Esophagus squamous epithelium (tissue), 5 donors: Measurements from ENCODE around the gene RPUSD4. TPM values are rescaled to one million over a fixed set of nuclear protein-coding genes. Genes with fewer than 3 reads are reported as not detected.

Experiments used
- DNase-seq: peaks from one replicate; lab custom pipeline; 2025; lab: John Stamatoyannopoulos, UW
- H3K27ac ChIP-seq, 4 donors: fragments of 200-600 bp; sonication (generic); one replicate each; pipeline ENCODE4 v1.5.1; 2016 to 2019; ENCODE audit warnings: mild to moderate bottlenecking in 1 of 4
- H3K27me3 ChIP-seq, 4 donors: fragments of 200-600 bp; sonication (generic); 1 replicate in 3 of 4; 2 replicates in 1 of 4; pipeline versions ENCODE4 v1.5.1 to v1.6.0; 2017 to 2021; ENCODE audit warnings: antibody characterized with exemption in 1 of 4
- H3K36me3 ChIP-seq, 3 donors: fragments of 200-600 bp; sonication (generic); one replicate each; pipeline ENCODE4 v1.5.1; 2016 to 2019
- H3K4me1 ChIP-seq, 3 donors: fragments of 200-600 bp; sonication (generic); one replicate each; pipeline ENCODE4 v1.5.1; 2017 to 2019
- H3K4me3 ChIP-seq, 4 donors: fragments of 200-600 bp; sonication (generic); 1 replicate in 3 of 4; 2 replicates in 1 of 4; pipeline ENCODE4 v1.5.1; 2016 to 2019; ENCODE audit warnings: mild to moderate bottlenecking in 2 of 4, moderate library complexity in 1 of 4
- H3K9me3 ChIP-seq, 3 donors: fragments of 200-600 bp; sonication (generic); one replicate each; pipeline ENCODE4 v1.5.1; 2016 to 2019
- CTCF ChIP-seq, 6 experiments: fragments of 450-650 bp in 4 of 6; fragments of 200-600 bp in 2 of 6; sonication (generic) in 2 of 6; IDR thresholded peaks; one replicate each; pipeline ENCODE4 v1.5.1; 2016 to 2019; ENCODE audit warnings: antibody characterized with exemption in 6 of 6, mild to moderate bottlenecking in 4 of 6, moderate library complexity in 4 of 6
- POLR2A ChIP-seq, 4 donors: fragments of 450-650 bp; IDR thresholded peaks; one replicate each; pipeline ENCODE4 v1.6.1; 2017; ENCODE audit warnings: antibody characterized with exemption in 4 of 4, mild to moderate bottlenecking in 4 of 4, moderate library complexity in 3 of 4
- WGBS, 2 donors: methylation state at CpG; one replicate each; pipeline ENCODE4 v1.1.5; 2018; 5-methylcytosine and 5-hydroxymethylcytosine counted together
- intact Hi-C: fragments of 100-400 bp; cut with DNase I; formaldehyde crosslinking; loops from one replicate; pipeline ENCODE4 v1.15.0; 2022
- total RNA-seq, 4 donors: library from RNA; depleted of rRNA; stranded (reverse); fragments of >200 nt; gene quantifications; one replicate each; pipeline ENCODE4 v1.1.0, GENCODE V29; 2016
- donor health status: DM: yes; HTN: yes; CAD: no.

RPUSD4 gene
- total RNA-seq, 4 donors from 2014 or later, result 11.7 to 28.6 (median 18.4) TPM

- Histone ChIP-seq H3K9me3 (no peaks in the 10 kb centered on the region), H3K27me3 (peaks cover 0 to 4% (median 0%) of the 10 kb centered on the region in 4 donors), H3K36me3 (no peaks in the 10 kb centered on the region), H3K4me3 (no peak overlapping the region), H3K4me1 (peaks cover 1 to 15% (median 5%) of the 10 kb centered on the region in 3 donors), H3K27ac (no peak overlapping the region)
- WGBS, 2 donors, result 40 to 63% methylated on average over 2 of the region's 2 CpGs
- intact Hi-C loops, result no loop called here
- DNase-seq, result no peak
- TF ChIP-seq POLR2A (IDR thresholded peaks at IDR 0.05) (no peak), CTCF (IDR thresholded peaks at IDR 0.05) (no peak)
Observed at GRCh38 chr11:126167488-126167887, 44.0 kb downstream of the RPUSD4 start.

GRCh38 chr11:126166413-126166812 lies 45.0 kb downstream of the RPUSD4 start:
- intact Hi-C loops, result no loop called here
- H3K27ac ChIP-seq, result no peak overlapping the region

GRCh38 chr11:126165757-126166156 lies 45.7 kb downstream of the RPUSD4 start:
- WGBS, 2 donors, result 70 to 87% methylated on average over 2 to 7 of the region's 10 CpGs
- Histone ChIP-seq H3K27me3 (peaks cover 0 to 5% (median 0%) of the 10 kb centered on the region in 4 donors), H3K36me3 (no peaks in the 10 kb centered on the region), H3K4me1 (peaks cover 4 to 18% (median 7%) of the 10 kb centered on the region in 3 donors), H3K9me3 (no peaks in the 10 kb centered on the region), H3K4me3 (no peak overlapping the region), H3K27ac (no peak overlapping the region)
- TF ChIP-seq CTCF (IDR thresholded peaks at IDR 0.05) (no peak), POLR2A (IDR thresholded peaks at IDR 0.05) (no peak)
- DNase-seq, result no peak
- intact Hi-C loops, result no loop called here

More at GRCh38 chr11:126166413-126166812, 45.0 kb downstream of the RPUSD4 start:
- H3K9me3 ChIP-seq, result no peaks in the 10 kb centered on the region
- DNase-seq, result no peak
- no peaks in the 10 kb centered on the region for H3K36me3 ChIP-seq
- H3K4me3 ChIP-seq, result no peak overlapping the region
- H3K27me3 ChIP-seq, result peaks cover 0 to 5% (median 0%) of the 10 kb centered on the region in 4 donors
- TF ChIP-seq CTCF (IDR thresholded peaks at IDR 0.05), result no peak
- no peak for TF ChIP-seq POLR2A (IDR thresholded peaks at IDR 0.05)
- peaks cover 4 to 18% (median 7%) of the 10 kb centered on the region in 3 donors for H3K4me1 ChIP-seq
- WGBS, 2 donors, result 87 to 88% methylated on average over 3 of the region's 3 CpGs

GRCh38 chr11:126165311-126165720 lies 46.1 kb downstream of the RPUSD4 start:
- 79 to 91% methylated on average over 7 to 8 of the region's 9 CpGs for WGBS, 2 donors
- H3K9me3 ChIP-seq, result no peaks in the 10 kb centered on the region
- no peak overlapping the region for H3K27ac ChIP-seq
- H3K36me3 ChIP-seq, result no peaks in the 10 kb centered on the region
- H3K27me3 ChIP-seq, result peaks cover 0 to 5% (median 0%) of the 10 kb centered on the region in 4 donors
- H3K4me1 ChIP-seq, result peaks cover 4 to 18% (median 7%) of the 10 kb centered on the region in 3 donors
- no peak for TF ChIP-seq CTCF (IDR thresholded peaks at IDR 0.05)
- TF ChIP-seq POLR2A (IDR thresholded peaks at IDR 0.05), result no peak
- no peak for DNase-seq
- no peak overlapping the region for H3K4me3 ChIP-seq
- intact Hi-C loops, result no loop called here

- 79 to 84% methylated on average over 4 to 5 of the region's 8 CpGs for WGBS, 2 donors
- H3K27me3 ChIP-seq, result peaks cover 0 to 5% (median 0%) of the 10 kb centered on the region in 4 donors
- intact Hi-C loops, result no loop called here
Observed at GRCh38 chr11:126164781-126165180, 46.7 kb downstream of the RPUSD4 start.

More at GRCh38 chr11:126164781-126165180, 46.7 kb downstream of the RPUSD4 start:
- peaks cover 4 to 18% (median 7%) of the 10 kb centered on the region in 3 donors for H3K4me1 ChIP-seq
- no peak for TF ChIP-seq CTCF (IDR thresholded peaks at IDR 0.05)
- no peak for TF ChIP-seq POLR2A (IDR thresholded peaks at IDR 0.05)
- no peaks in the 10 kb centered on the region for H3K36me3 ChIP-seq
- no peak overlapping the region for H3K27ac ChIP-seq
- DNase-seq, result no peak
- no peak overlapping the region for H3K4me3 ChIP-seq
- H3K9me3 ChIP-seq, result no peaks in the 10 kb centered on the region
